Measurements from ENCODE around the gene UBASH3A. TPM values are rescaled to one million over a fixed set of nuclear protein-coding genes. Genes with fewer than 3 reads are reported as not detected.

UBASH3A gene
- total RNA-seq, 1 donor from 2014 or later, result not detected

DNA sequence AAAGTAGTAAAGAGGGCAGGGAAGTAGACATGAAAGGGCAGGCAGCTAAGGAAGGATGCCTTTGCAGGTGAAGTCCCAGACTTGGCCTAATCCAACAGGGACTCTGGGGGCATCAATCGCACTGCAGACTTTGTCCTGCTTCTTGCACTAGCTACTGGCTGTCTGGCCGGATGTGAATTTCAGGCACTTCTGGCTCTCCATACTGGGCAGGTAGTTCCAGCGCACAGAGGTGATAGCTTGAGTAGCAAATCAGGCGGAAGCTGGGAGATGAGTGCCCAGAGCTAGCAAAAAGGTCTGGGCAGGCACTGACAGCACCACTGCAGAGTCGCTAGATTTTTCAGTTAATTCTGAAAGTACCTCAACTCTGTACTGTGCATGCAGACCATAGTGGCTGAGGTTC is 91.3 kb downstream of the UBASH3A start:
- FAIRE-seq (no peak), DNase-seq (ENCODE audit: low read depth) (no peak)

DNA sequence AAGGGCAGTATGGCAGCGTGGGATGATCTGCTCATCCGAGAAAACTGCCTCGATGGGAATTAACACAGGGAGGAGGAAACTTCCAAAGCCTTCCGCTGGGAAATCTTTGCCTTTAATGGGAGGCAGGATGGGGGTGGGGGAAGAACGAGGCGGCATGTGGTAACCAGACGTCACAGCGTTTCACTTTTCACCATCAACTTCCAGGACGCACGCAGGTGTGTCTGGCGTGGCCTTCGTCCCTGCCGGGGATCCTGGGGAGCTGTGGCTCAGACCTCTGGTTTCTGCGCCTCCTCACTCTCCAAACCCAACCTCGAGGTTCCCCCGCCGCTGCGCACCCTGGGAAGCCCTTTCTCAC is 92.0 kb downstream of the UBASH3A start:
- TF ChIP-seq, protein P1, sequence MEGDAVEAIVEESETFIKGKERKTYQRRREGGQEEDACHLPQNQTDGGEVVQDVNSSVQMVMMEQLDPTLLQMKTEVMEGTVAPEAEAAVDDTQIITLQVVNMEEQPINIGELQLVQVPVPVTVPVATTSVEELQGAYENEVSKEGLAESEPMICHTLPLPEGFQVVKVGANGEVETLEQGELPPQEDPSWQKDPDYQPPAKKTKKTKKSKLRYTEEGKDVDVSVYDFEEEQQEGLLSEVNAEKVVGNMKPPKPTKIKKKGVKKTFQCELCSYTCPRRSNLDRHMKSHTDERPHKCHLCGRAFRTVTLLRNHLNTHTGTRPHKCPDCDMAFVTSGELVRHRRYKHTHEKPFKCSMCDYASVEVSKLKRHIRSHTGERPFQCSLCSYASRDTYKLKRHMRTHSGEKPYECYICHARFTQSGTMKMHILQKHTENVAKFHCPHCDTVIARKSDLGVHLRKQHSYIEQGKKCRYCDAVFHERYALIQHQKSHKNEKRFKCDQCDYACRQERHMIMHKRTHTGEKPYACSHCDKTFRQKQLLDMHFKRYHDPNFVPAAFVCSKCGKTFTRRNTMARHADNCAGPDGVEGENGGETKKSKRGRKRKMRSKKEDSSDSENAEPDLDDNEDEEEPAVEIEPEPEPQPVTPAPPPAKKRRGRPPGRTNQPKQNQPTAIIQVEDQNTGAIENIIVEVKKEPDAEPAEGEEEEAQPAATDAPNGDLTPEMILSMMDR (IDR thresholded peaks at IDR 0.05; ENCODE audit: insufficient read depth, low read length, severe bottlenecking), result no peak
- no peaks in the 10 kb centered on the region for H3K36me3 ChIP-seq (ENCODE audit: control insufficient read depth, insufficient read depth, low read length)
- no peaks in the 10 kb centered on the region for H3K27me3 ChIP-seq (ENCODE audit: control insufficient read depth, insufficient read depth, low read length)
- FAIRE-seq (no peak), DNase-seq (ENCODE audit: low read depth) (peak; percentile 24)
- H3K4me3 ChIP-seq (ENCODE audit: low read depth, low read length), result peak overlapping the region; percentile 62

More for the DNA sequence above, 91.3 kb downstream of the UBASH3A start:
- H3K36me3 ChIP-seq (ENCODE audit: control insufficient read depth, insufficient read depth, low read length), result no peaks in the 10 kb centered on the region
- no peaks in the 10 kb centered on the region for H3K27me3 ChIP-seq (ENCODE audit: control insufficient read depth, insufficient read depth, low read length)
- no peak overlapping the region for H3K4me3 ChIP-seq (ENCODE audit: low read depth, low read length)
- TF ChIP-seq, protein P1 (IDR thresholded peaks at IDR 0.05; ENCODE audit: insufficient read depth, low read length, severe bottlenecking), result no peak

DNA sequence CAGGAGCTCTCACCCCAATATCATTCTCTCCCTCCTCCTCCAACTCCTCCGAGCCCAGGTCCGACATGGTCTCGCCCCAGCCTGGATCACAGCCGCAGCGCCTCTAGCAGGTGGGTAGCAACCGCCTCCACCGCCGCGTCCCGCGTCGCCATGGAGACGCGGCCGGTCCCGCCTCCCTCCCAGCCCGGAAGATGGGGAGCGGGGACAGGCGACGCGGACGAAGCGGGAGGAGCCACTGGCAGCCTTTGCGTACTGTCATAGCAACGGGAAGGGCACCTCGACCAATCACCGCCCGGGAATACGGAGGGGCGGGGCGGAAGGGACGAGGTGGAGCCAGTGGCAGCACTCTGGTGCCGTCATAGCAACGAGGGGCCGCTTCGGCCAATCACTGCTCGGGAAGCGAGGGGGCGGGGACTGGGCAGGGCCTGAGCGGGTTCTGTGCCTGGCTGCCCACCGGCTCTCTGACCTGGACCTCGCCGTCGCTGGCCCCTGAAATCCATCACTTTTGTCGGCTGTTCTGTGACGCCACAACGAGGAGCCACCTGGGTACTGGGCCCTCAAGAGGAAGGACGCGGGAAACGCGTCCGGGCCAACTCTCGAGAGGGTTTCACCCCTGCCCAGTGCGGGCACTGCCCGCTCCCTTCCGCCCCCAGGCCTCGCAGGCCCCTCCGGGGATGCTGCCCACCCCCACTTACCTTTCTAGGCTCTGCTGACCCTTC is 92.6 kb downstream of the UBASH3A start, which contains the start of gene RSPH1:
TSS of gene RSPH1 (minus strand) at position 105 of the 719 bp plus-strand sequence. CDS start at position 67, 38 bp downstream.
- H3K36me3 ChIP-seq (ENCODE audit: control insufficient read depth, insufficient read depth, low read length), result no peaks in the 10 kb centered on the region
- peak within 1 kb of the TSS; percentile 62 for H3K4me3 ChIP-seq (ENCODE audit: low read depth, low read length)
- TF ChIP-seq, protein P1 (IDR thresholded peaks at IDR 0.05; ENCODE audit: insufficient read depth, low read length, severe bottlenecking), result no peak
- DNase-seq (ENCODE audit: low read depth) (peak; percentile 94), FAIRE-seq (no peak)
- H3K27me3 ChIP-seq (ENCODE audit: control insufficient read depth, insufficient read depth, low read length), result no peaks in the 10 kb centered on the region

DNA sequence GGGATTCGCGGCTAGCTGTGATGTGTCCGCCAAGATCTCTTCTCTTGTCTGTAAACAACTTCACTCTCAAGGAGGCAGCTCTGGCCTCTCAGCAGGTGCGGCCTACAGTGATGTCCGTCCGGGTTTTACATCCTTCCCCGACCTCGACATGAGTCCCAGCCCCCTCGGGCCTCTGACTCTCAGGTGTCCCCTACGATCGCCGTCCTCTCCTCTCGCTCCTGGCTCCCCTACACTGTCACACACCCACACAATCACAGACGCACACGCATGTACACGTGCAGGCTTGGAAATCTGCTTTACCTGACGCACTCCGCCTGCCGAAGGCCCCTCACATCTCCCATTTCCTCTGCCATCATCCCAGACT is 93.1 kb downstream of the UBASH3A start:
- DNase-seq (ENCODE audit: low read depth) (no peak), FAIRE-seq (no peak)
- TF ChIP-seq, protein P1 (IDR thresholded peaks at IDR 0.05; ENCODE audit: insufficient read depth, low read length, severe bottlenecking), result no peak
- Histone ChIP-seq H3K27me3 (ENCODE audit: control insufficient read depth, insufficient read depth, low read length) (no peaks in the 10 kb centered on the region), H3K36me3 (ENCODE audit: control insufficient read depth, insufficient read depth, low read length) (no peaks in the 10 kb centered on the region), H3K4me3 (ENCODE audit: low read depth, low read length) (peak overlapping the region; percentile 62)

Other genes with a start within 250 kb of the UBASH3A start
- gene ABCG1, start 184.8 kb upstream of the UBASH3A start, total RNA-seq, result 132 and 138 TPM in 2 replicates
- gene TFF3, start 88.5 kb upstream of the UBASH3A start, total RNA-seq, result 0.26 and 0.64 TPM in 2 replicates
- not detected in 2 replicates for gene TFF2, start 52.9 kb upstream of the UBASH3A start, total RNA-seq
- not detected in 2 replicates for gene TFF1, start 37.4 kb upstream of the UBASH3A start, total RNA-seq
- under 0.01 TPM in 1 of 2 replicates, not detected in the other for gene TMPRSS3, start 7.8 kb upstream of the UBASH3A start, total RNA-seq
- under 0.01 and 0.38 TPM in 2 replicates for gene RSPH1, start 92.3 kb downstream of the UBASH3A start, total RNA-seq
- gene SLC37A1, start 110.0 kb downstream of the UBASH3A start, total RNA-seq, result 7.1 and 15.1 TPM in 2 replicates
- 1.6 and 1.9 TPM in 2 replicates for gene PDE9A, start 249.7 kb downstream of the UBASH3A start, total RNA-seq

Measured in bronchial epithelial cell (primary cell).